Measurements from ENCODE around the gene TRIM52.
"Not testable (repeated sequence)": the region's sequence is repeated elsewhere in the genome, so short reads cannot be mapped to it uniquely, and the experiment has no call there.

The TRIM52 gene

DNA sequence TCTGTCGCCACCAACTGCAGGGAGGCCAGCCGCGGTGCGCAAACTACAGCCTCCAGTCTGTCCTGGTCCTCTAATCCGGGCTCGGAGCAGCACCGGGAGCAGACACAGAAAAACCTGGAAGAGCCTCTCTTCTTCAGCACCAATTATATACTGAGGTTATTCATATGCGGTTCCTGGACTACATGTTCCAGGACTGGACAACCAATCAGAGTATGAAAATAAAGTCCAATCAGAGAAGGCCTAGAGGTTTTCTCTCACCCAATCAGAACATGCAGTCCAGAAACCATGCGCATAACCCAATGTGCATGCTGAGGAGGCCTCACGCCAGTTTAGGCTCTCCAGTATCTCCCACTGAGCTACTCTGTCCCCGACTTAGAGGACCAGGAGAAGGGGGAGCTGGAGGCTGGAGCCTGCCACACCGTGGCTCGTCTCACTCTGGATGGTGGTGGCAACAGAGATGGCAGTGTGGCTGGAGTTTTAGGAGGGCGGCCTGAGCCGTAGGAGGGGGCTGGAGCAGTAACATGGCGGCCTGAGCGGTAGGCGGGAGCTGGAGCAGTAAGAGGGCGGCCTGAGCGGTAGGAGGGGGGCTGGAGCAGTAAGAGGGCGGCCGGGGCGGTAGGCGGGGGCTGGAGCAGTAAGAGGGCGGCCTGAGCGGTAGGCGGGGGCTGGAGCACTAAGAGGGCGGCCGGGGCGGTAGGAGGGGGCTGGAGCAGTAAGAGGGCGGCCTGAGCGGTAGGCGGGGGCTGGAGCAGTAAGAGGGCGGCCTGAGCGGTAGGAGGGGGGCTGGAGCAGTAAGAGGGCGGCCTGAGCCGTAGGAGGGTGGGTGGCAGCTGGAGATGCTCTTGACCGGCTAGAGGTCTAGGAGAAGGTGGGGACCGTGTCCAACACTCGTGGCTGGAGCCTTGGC is 20.4 kb upstream of the TRIM52 start:
- no peak for TF ChIP-seq CTCF (IDR thresholded peaks at IDR 0.05; ENCODE audit: insufficient read depth, low read depth, low read length, missing control alignments)
- no peak for DNase-seq (ENCODE audit: low read depth)
- no peak overlapping the region for H3K4me3 ChIP-seq (ENCODE audit: low read length)

- no peak overlapping the region for H3K4me3 ChIP-seq (ENCODE audit: low read length)
- DNase-seq (ENCODE audit: low read depth) = no peak
- no peak for TF ChIP-seq CTCF (IDR thresholded peaks at IDR 0.05; ENCODE audit: insufficient read depth, low read depth, low read length, missing control alignments)
Observed at GRCh38 chr5:181280251-181280762, 19.4 kb upstream of the TRIM52 start.

DNA sequence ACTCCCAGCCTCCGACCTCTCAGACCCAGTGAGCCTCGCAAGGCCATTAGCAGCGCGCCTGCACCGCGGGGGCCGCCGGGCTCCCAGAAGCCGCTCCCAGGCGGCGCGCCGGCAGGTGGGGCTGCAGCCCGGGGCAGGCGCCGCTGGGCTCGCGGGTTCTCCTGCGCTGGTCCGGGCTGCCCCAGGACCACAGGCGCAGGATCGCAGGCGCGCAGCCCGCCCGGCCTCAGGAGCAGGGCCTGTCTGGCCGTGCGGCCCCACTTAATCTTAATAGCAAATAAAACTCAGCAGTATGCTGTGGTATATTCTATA is 12.4 kb upstream of the TRIM52 start:
- not testable (repeated sequence) for H3K4me3 ChIP-seq (ENCODE audit: low read length); DNase-seq (ENCODE audit: low read depth)

DNA sequence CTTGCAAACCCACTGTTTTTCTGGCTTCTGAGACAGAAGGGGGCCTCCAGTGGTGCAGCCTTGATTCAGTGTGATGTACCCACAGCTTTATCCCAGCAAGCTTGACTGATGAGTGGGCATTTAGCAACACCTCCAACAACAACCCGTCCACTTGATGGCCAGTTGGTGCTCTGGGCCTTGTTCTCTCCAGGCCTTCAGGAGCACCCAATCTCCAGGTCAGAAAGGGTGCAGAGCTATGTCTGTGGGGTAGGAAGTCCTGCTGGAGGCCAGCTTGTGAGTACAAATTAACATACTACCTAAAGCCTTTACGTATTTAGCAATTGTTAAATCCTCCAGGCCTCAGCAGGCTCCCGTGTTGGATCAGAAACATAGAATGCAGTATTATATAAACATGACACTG is 10.1 kb upstream of the TRIM52 start:
- no peak for TF ChIP-seq CTCF (IDR thresholded peaks at IDR 0.05; ENCODE audit: insufficient read depth, low read depth, low read length, missing control alignments)
- DNase-seq (ENCODE audit: low read depth) = no peak
- no peak overlapping the region for H3K4me3 ChIP-seq (ENCODE audit: low read length)

- H3K4me3 ChIP-seq (ENCODE audit: low read length); DNase-seq (ENCODE audit: low read depth): not testable (repeated sequence)
Observed at GRCh38 chr5:181267907-181268306, 7.0 kb upstream of the TRIM52 start.

DNA sequence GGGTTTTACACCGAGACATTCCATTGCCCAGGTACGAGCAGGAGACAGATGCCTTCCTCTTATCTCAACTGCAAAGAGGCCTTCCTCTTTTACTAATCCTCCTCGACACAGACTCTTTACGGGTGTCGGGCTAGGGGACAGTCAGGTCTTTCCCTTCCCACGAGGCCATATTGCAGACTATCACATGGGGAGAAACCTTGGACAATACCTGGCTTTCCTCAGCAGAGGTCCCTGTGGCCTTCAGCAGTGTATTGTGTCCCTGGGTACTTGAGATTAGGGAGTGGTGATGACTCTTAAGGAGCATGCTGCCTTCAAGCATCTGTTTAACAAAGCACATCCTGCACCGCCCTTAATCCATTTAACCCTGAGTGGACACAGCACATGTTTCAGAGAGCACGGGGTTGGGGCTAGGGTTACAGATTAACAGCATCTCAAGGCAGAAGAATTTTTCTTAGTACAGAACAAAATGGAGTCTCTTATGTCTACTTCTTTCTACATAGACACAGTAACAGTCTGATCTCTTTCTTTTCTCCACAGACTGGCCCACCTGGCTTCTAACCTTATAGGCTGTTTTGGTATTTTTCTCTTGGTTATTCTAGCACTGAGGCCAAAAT is 6.5 kb upstream of the TRIM52 start:
- not testable (repeated sequence) for DNase-seq (ENCODE audit: low read depth); H3K4me3 ChIP-seq (ENCODE audit: low read length)

- no peak overlapping the region for H3K4me3 ChIP-seq (ENCODE audit: low read length)
- no peak for DNase-seq (ENCODE audit: low read depth)
- TF ChIP-seq CTCF (IDR thresholded peaks at IDR 0.05; ENCODE audit: insufficient read depth, low read depth, low read length, missing control alignments) = no peak
Observed at GRCh38 chr5:181265092-181265671, 4.2 kb upstream of the TRIM52 start.

DNA sequence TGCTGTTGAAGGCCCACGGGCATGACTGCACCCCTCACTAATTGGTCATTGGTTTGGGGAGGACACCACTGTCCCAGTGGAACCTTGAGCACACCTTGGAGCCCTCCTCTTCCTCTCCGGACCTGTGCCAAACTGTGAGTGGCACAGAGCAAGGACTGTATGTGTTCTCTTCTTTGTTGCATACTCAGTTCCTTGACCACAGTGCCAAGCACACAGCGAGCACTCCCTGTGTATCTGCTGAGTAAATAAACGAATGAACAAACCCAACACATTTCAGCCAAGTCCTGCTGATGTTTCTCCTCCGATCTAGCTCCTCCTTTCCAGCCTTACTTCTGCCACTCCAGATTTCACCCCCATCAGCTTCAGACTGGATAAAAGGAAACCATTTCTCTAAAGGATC is 2.7 kb upstream of the TRIM52 start:
- H3K4me3 ChIP-seq (ENCODE audit: low read length) = no peak overlapping the region
- no peak for DNase-seq (ENCODE audit: low read depth)
- no peak for TF ChIP-seq CTCF (IDR thresholded peaks at IDR 0.05; ENCODE audit: insufficient read depth, low read depth, low read length, missing control alignments)
